Ovary (tissue), 3 donors: Measurements from ENCODE around the gene STIM2.

Experiments used
- CTCF ChIP-seq, 3 donors: fragments of 450-650 bp in 2 of 3; fragments of 200-600 bp in 1 of 3; IDR thresholded peaks; one replicate each; pipeline versions ENCODE4 v1.5.1 to v1.8.0; 2016 to 2022; ENCODE audit warnings: antibody characterized with exemption in 3 of 3, mild to moderate bottlenecking in 1 of 3
- EP300 ChIP-seq: sonication (generic); formaldehyde crosslinking; IDR thresholded peaks from one replicate; pipeline ENCODE4 v1.6.1; 2017; ENCODE audit warnings: antibody characterized with exemption
- POLR2A ChIP-seq: fragments of 450-650 bp; IDR thresholded peaks from one replicate; pipeline ENCODE4 v1.6.1; 2017; ENCODE audit warnings: antibody characterized with exemption, mild to moderate bottlenecking, moderate library complexity
- donor health status: DM: no; HTN: no; CAD: no.

GRCh38 chr4:26830701-26831100, 29.9 kb upstream of the STIM2 start:
- TF ChIP-seq POLR2A, result no peak
- no peak for TF ChIP-seq EP300
- no peak for TF ChIP-seq CTCF (IDR thresholded peaks at IDR 0.05)
